HepG2 (cell line): ENCODE results near the gene LRPPRC. TPM values are rescaled to one million over a fixed set of nuclear protein-coding genes. Genes with fewer than 3 reads are reported as not detected.

Experiments
- EZH2 ChIP-seq: conservative IDR thresholded peaks from 2 replicates; pipeline ENCODE4 v1.6.1; 2012; ENCODE audit warnings: mild to moderate bottlenecking, low read depth, low read length, moderate library complexity
- FOXA1 ChIP-seq, 2 experiments: fragments of 450-650 bp in 1 of 2; sonication (generic) in 1 of 2; formaldehyde crosslinking in 1 of 2; IDR thresholded peaks; 2 replicates each; pipeline versions ENCODE4 v1.4.0 to v1.6.1; 2016 to 2020; ENCODE audit warnings: missing genetic modification reagents in 1 of 2
- GTF3A ChIP-seq: sonication (generic); formaldehyde crosslinking; conservative IDR thresholded peaks from 2 replicates; pipeline ENCODE4 v1.4.0; 2020; ENCODE audit warnings: mild to moderate bottlenecking, missing genetic modification reagents
- HCFC1 ChIP-seq: fragments of 150-350 bp; IDR thresholded peaks from 2 replicates; pipeline ENCODE4 v1.6.1; 2014; ENCODE audit warnings: low read depth, low read length
- MAF1 ChIP-seq: sonication (generic); formaldehyde crosslinking; IDR thresholded peaks from 2 replicates; pipeline ENCODE4 v1.5.0; 2020; ENCODE audit warnings: missing genetic modification reagents, borderline replicate concordance
- MIER2 ChIP-seq: IDR thresholded peaks from 2 replicates; pipeline ENCODE4 v1.6.1; 2016; ENCODE audit warnings: missing biosample characterization, missing genetic modification reagents
- NAIF1 ChIP-seq: sonication (generic); formaldehyde crosslinking; IDR thresholded peaks from 2 replicates; pipeline ENCODE4 v1.5.0; 2020; ENCODE audit warnings: mild to moderate bottlenecking, missing genetic modification reagents, borderline replicate concordance
- NFKBIZ ChIP-seq: IDR thresholded peaks from 2 replicates; pipeline ENCODE4 v1.6.1; 2018; ENCODE audit warnings: missing genetic modification reagents, missing compliant biosample characterization
- NR2F6 ChIP-seq, 2 experiments: IDR thresholded peaks; 2 replicates each; pipeline ENCODE4 v1.6.1; 2016; ENCODE audit warnings: antibody characterized with exemption in 1 of 2, mild to moderate bottlenecking in 1 of 2
- PITX1 ChIP-seq: sonication (generic); formaldehyde crosslinking; IDR thresholded peaks from 2 replicates; pipeline ENCODE4 v1.5.1; 2020; ENCODE audit warnings: mild to moderate bottlenecking, missing genetic modification reagents
- REL ChIP-seq: sonication (generic); formaldehyde crosslinking; conservative IDR thresholded peaks from 2 replicates; pipeline ENCODE4 v1.8.0; 2022; ENCODE audit warnings: mild to moderate bottlenecking, missing genetic modification reagents, moderate library complexity
- RFX1 ChIP-seq: fragments of 450-650 bp; IDR thresholded peaks from 2 replicates; pipeline ENCODE4 v1.6.1; 2017
- RXRA ChIP-seq: sonication (generic); formaldehyde crosslinking; IDR thresholded peaks from 2 replicates; pipeline ENCODE4 v1.5.1; 2020; ENCODE audit warnings: missing genetic modification reagents
- SAFB2 ChIP-seq: sonication (generic); formaldehyde crosslinking; IDR thresholded peaks from 2 replicates; pipeline ENCODE4 v1.5.1; 2020; ENCODE audit warnings: missing genetic modification reagents, low read depth, mild to moderate bottlenecking, borderline replicate concordance
- SPEN ChIP-seq: sonication (generic); formaldehyde crosslinking; IDR thresholded peaks from 2 replicates; pipeline ENCODE4 v1.5.1; 2020; ENCODE audit warnings: low read depth, mild to moderate bottlenecking, missing genetic modification reagents
- YEATS4 ChIP-seq: sonication (generic); formaldehyde crosslinking; IDR thresholded peaks from 2 replicates; pipeline ENCODE4 v1.4.0; 2020; ENCODE audit warnings: missing genetic modification reagents, borderline replicate concordance
- YY1 ChIP-seq: IDR thresholded peaks from 2 replicates; pipeline ENCODE4 v1.6.1; 2011; ENCODE audit warnings: low read length, low read depth, moderate library complexity, mild to moderate bottlenecking; ENCODE audit not compliant: insufficient read depth, insufficient replicate concordance
- ZMYM2 ChIP-seq: sonication (generic); formaldehyde crosslinking; IDR thresholded peaks from 2 replicates; pipeline ENCODE4 v1.8.0; 2022; ENCODE audit warnings: mild to moderate bottlenecking, missing genetic modification reagents
- ZNF12 ChIP-seq: sonication (generic); formaldehyde crosslinking; IDR thresholded peaks from 2 replicates; pipeline ENCODE4 v1.5.0; 2020; ENCODE audit warnings: missing genetic modification reagents
- ZNF607 ChIP-seq: sonication (generic); formaldehyde crosslinking; IDR thresholded peaks from 2 replicates; pipeline ENCODE4 v1.5.1; 2020; ENCODE audit warnings: missing genetic modification reagents, mild to moderate bottlenecking, borderline replicate concordance
- ZNF672 ChIP-seq: sonication (generic); formaldehyde crosslinking; IDR thresholded peaks from 2 replicates; pipeline ENCODE4 v1.8.1; 2022; ENCODE audit warnings: missing genetic modification reagents
- ZNF709 ChIP-seq: sonication (generic); formaldehyde crosslinking; IDR thresholded peaks from 2 replicates; pipeline ENCODE4 v1.5.0; 2020; ENCODE audit warnings: mild to moderate bottlenecking, missing genetic modification reagents
- polyA plus RNA-seq, 8 experiments: library from polyadenylated mRNA; depleted of rRNA in 3 of 8; stranded (reverse) in 7 of 8; unstranded in 1 of 8; fragments of >200 nt; fragmentation: Illumina TruSeq in 4 of 8; extraction: Trizol in 4 of 8; gene quantifications; 2 replicates each; pipeline versions ENCODE4 v1.2.1 to v1.2.3, GENCODE V29; 2011 to 2016; ENCODE audit warnings: low read depth in 4 of 8, missing spikeins in 1 of 8, mixed read lengths in 1 of 8; ENCODE audit not compliant: insufficient read depth in 1 of 8
- total RNA-seq, 5 experiments: library from RNA; depleted of rRNA; stranded (reverse); fragments of >200 nt; fragmentation: Illumina TruSeq; extraction: Trizol; gene quantifications; 2 replicates each; pipeline ENCODE4 v1.2.3, GENCODE V29; 2016; ENCODE audit warnings: low read depth in 1 of 5
- TF ChIP-seq, protein P1 (sequence below), 2 experiments: sonication (generic) in 1 of 2; formaldehyde crosslinking in 1 of 2; IDR thresholded peaks; 2 replicates each; pipeline versions ENCODE4 v1.4.0 to v1.6.1; 2016 to 2020; ENCODE audit warnings: borderline replicate concordance in 1 of 2, low read depth in 1 of 2, mild to moderate bottlenecking in 1 of 2, missing genetic modification reagents in 1 of 2
- TF ChIP-seq, protein P2 (sequence below): sonication (generic); formaldehyde crosslinking; IDR thresholded peaks from 2 replicates; pipeline ENCODE4 v1.5.1; 2020; ENCODE audit warnings: mild to moderate bottlenecking, missing genetic modification reagents

Gene LRPPRC
- total and polyA plus RNA-seq, 2 of the 13 experiments (the other 11 are each of a cell fraction or from before 2014, with no cell fraction given), result 117 to 167 TPM

DNA sequence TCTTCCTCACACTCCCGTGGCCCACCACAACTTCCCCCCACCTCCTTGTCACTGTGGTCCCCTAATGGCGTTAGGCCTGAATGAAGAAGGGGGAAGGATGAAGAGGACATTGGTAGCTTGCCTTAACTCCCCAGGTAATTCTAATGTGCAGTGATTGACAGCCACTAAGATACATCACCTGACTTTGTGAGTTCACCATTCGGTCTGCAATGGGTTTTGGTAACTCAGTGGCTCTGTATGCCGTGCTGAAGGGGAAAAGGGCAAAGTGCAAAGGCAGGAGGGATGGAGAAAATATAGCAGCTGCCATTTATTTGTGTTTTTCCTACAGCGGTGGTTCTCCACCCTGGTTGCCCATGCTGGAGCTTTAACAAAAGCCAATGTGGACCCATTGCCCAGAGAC lies 114.8 kb downstream of the LRPPRC start (continued):
- TF ChIP-seq, protein P1, sequence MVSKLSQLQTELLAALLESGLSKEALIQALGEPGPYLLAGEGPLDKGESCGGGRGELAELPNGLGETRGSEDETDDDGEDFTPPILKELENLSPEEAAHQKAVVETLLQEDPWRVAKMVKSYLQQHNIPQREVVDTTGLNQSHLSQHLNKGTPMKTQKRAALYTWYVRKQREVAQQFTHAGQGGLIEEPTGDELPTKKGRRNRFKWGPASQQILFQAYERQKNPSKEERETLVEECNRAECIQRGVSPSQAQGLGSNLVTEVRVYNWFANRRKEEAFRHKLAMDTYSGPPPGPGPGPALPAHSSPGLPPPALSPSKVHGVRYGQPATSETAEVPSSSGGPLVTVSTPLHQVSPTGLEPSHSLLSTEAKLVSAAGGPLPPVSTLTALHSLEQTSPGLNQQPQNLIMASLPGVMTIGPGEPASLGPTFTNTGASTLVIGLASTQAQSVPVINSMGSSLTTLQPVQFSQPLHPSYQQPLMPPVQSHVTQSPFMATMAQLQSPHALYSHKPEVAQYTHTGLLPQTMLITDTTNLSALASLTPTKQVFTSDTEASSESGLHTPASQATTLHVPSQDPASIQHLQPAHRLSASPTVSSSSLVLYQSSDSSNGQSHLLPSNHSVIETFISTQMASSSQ (IDR thresholded peaks at IDR 0.05; ENCODE audit: low read depth), result no peak
- TF ChIP-seq, protein P1 (CRISPR knock-in tag; IDR thresholded peaks at IDR 0.05; ENCODE audit: borderline replicate concordance), result no peak
- TF ChIP-seq RFX1 (no peak), FOXA1 (IDR thresholded peaks at IDR 0.05) (no peak), FOXA1 (CRISPR knock-in tag; IDR thresholded peaks at IDR 0.05) (no peak), ZNF12 (CRISPR knock-in tag) (no peak), YEATS4 (CRISPR knock-in tag) (no peak), EZH2 (no peak), RXRA (no peak), HCFC1 (no peak), YY1 (no peak), MIER2 (no peak), REL (CRISPR knock-in tag) (no peak), ZMYM2 (CRISPR knock-in tag) (no peak), ZNF672 (CRISPR knock-in tag) (no peak), NFKBIZ (0 out of 2 replicates have a peak, but pooled peaks have one; percentile 10), ZNF607 (CRISPR knock-in tag) (no peak), NAIF1 (CRISPR knock-in tag) (no peak), NR2F6 (IDR thresholded peaks at IDR 0.05) (no peak), NR2F6 (CRISPR knock-in tag; IDR thresholded peaks at IDR 0.05) (no peak), ZNF709 (CRISPR knock-in tag) (no peak), MAF1 (CRISPR knock-in tag) (no peak), SAFB2 (CRISPR knock-in tag) (no peak), SPEN (peak; percentile 47; the same call in 1 of the 2 replicates), PITX1 (CRISPR knock-in tag) (peak; percentile 64), GTF3A (CRISPR knock-in tag) (no peak)
- TF ChIP-seq, protein P2, sequence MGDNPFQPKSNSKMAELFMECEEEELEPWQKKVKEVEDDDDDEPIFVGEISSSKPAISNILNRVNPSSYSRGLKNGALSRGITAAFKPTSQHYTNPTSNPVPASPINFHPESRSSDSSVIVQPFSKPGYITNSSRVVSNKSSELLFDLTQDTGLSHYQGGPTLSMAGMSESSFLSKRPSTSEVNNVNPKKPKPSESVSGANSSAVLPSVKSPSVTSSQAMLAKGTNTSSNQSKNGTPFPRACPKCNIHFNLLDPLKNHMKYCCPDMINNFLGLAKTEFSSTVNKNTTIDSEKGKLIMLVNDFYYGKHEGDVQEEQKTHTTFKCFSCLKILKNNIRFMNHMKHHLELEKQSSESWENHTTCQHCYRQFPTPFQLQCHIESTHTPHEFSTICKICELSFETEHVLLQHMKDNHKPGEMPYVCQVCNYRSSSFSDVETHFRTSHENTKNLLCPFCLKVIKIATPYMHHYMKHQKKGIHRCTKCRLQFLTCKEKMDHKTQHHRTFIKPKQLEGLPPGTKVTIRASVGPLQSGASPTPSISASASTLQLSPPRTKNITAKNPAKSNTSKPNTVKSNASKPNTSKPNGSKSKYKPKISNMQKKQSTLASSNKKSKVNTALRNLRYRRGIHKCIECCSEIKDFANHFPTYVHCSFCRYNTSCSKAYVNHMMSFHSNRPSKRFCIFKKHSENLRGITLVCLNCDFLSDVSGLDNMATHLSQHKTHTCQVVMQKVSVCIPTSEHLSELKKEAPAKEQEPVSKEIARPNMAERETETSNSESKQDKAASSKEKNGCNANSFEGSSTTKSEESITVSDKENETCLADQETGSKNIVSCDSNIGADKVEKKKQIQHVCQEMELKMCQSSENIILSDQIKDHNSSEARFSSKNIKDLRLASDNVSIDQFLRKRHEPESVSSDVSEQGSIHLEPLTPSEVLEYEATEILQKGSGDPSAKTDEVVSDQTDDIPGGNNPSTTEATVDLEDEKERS (CRISPR knock-in tag), result peak; percentile 55; the same call in 1 of the 2 replicates
